ENCODE results near the gene PELI2. TPM values are rescaled to one million over a fixed set of nuclear protein-coding genes. Genes with fewer than 3 reads are reported as not detected.

Gene PELI2
- total RNA-seq, 3 donors from 2014 or later (not counting 1 experiment from before 2014, with no cell fraction given) = 16.4 to 25.0 (median 24.9) TPM

DNA sequence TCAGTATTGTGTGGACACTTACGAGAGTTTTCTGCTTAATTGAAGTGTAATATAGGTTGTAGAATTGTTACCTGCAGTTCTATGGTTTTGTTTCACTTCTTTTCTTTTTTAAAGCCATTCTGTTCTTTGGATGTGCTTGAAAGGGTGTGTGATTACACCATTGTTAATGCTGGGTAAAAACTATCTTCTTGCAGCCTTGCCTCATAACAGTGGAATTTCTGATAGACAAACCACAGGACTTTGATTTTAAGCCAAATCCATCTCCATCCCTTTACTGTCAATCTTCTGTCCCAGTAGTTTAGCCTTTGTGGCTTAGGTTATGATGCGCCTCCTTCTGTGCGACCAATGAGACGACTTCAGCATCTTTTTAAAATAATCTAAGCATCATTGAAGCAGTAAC lies 182.3 kb downstream of the PELI2 start:
- no peaks in the 10 kb centered on the region for H3K27me3 Mint-ChIP-seq (ENCODE audit: low read depth in 2 of 2)
- DNase-seq = no peak
- H3K9me3 Mint-ChIP-seq = no peaks in the 10 kb centered on the region
- no peak for ATAC-seq
- TF ChIP-seq CTCF (IDR thresholded peaks at IDR 0.05) = no peak
- no peak overlapping the region for H3K4me3 ChIP-seq (ENCODE audit: low read length)
- no peaks in the 10 kb centered on the region for H3K27me3 ChIP-seq (ENCODE audit: control insufficient read depth, insufficient read depth, low read length)
- H3K36me3 Mint-ChIP-seq = no peaks in the 10 kb centered on the region
- H3K4me1 Mint-ChIP-seq = peaks cover under 1 to 16% of the 10 kb centered on the region in 2 donors
- no peak overlapping the region for H3K4me3 Mint-ChIP-seq
- intact Hi-C loops (cut with micrococcal nuclease) = no loop called here
- H3K27ac Mint-ChIP-seq = no peak overlapping the region
- no peaks in the 10 kb centered on the region for H3K36me3 ChIP-seq (ENCODE audit: control insufficient read depth, insufficient read depth, low read length)
- no peaks in the 10 kb centered on the region for H3K4me1 ChIP-seq (ENCODE audit: control insufficient read depth, insufficient read depth, low read length)
- no peaks in the 10 kb centered on the region for H3K9me3 ChIP-seq (ENCODE audit: control insufficient read depth, insufficient read depth, low read length)
- no peak overlapping the region for H3K27ac ChIP-seq (ENCODE audit: low read length)
- WGBS (ENCODE audit: insufficient coverage) = 100% methylated on average over 4 of the region's 4 CpGs

DNA sequence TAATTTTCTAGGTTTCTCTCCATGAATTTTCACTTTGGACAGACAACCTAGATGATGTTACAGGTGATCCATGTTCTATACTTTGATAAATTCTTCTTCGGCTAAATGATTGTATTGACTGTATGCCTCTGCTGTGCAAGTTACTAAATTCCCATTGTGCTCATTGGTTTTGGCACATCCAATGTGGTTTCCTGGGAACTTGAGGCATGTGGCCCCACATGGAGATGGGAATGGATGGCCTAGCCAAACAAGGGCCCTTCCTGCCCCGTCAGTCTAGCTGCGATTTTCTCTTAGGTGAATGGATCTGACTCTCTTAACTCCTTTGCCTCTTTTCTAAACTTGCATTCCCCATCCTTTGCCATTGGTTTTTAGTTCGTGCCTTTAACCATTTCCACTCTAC lies 186.2 kb downstream of the PELI2 start:
- Histone ChIP-seq H3K36me3 (ENCODE audit: control insufficient read depth, insufficient read depth, low read length) (no peaks in the 10 kb centered on the region), H3K4me1 (ENCODE audit: control insufficient read depth, insufficient read depth, low read length) (no peaks in the 10 kb centered on the region), H3K27me3 (ENCODE audit: control insufficient read depth, insufficient read depth, low read length) (no peaks in the 10 kb centered on the region), H3K4me3 (ENCODE audit: low read length) (no peak overlapping the region), H3K27ac (ENCODE audit: low read length) (no peak overlapping the region), H3K9me3 (ENCODE audit: control insufficient read depth, insufficient read depth, low read length) (no peaks in the 10 kb centered on the region)
- Mint-ChIP-seq H3K36me3 (no peaks in the 10 kb centered on the region), H3K27me3 (ENCODE audit: low read depth in 2 of 2) (no peaks in the 10 kb centered on the region), H3K9me3 (no peaks in the 10 kb centered on the region), H3K4me3 (no peak overlapping the region), H3K27ac (no peak overlapping the region), H3K4me1 (no peaks in the 10 kb centered on the region)
- ATAC-seq = no peak
- no peak for TF ChIP-seq CTCF (IDR thresholded peaks at IDR 0.05)
- WGBS (ENCODE audit: insufficient coverage) = 96% methylated on average over 3 of the region's 4 CpGs
- intact Hi-C loops (cut with micrococcal nuclease) = no loop called here
- no peak for DNase-seq

DNA sequence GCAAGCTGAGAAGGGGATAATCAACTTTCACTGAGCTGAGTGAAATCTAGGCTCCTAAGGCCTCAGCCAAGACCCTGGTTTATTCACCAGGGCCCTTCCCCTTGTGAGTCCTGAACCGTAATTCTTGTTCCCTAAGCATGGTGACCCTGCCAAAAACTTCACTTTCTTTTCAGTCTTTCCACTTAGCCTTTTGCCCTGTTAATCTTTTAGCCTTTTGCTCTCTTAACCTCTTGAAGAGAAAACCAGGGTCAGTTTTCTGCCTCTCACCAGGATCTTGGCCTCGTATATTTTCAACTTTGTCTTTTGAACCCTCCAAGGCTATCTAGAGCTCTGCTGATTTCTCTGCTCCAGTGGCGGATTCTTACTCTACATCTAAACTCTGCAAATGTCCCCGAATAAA lies 191.0 kb downstream of the PELI2 start:
- ATAC-seq = no peak
- Mint-ChIP-seq H3K36me3 (no peaks in the 10 kb centered on the region), H3K4me3 (no peak overlapping the region), H3K27ac (no peak overlapping the region), H3K9me3 (no peaks in the 10 kb centered on the region), H3K4me1 (no peaks in the 10 kb centered on the region), H3K27me3 (ENCODE audit: low read depth in 2 of 2) (no peaks in the 10 kb centered on the region)
- TF ChIP-seq CTCF (IDR thresholded peaks at IDR 0.05) = no peak
- WGBS (ENCODE audit: insufficient coverage) = 92% methylated on average over 4 of the region's 4 CpGs
- Histone ChIP-seq H3K9me3 (ENCODE audit: control insufficient read depth, insufficient read depth, low read length) (no peaks in the 10 kb centered on the region), H3K4me3 (ENCODE audit: low read length) (no peak overlapping the region), H3K27me3 (ENCODE audit: control insufficient read depth, insufficient read depth, low read length) (no peaks in the 10 kb centered on the region), H3K27ac (ENCODE audit: low read length) (no peak overlapping the region), H3K4me1 (ENCODE audit: control insufficient read depth, insufficient read depth, low read length) (no peaks in the 10 kb centered on the region), H3K36me3 (ENCODE audit: control insufficient read depth, insufficient read depth, low read length) (no peaks in the 10 kb centered on the region)
- no peak for DNase-seq
- intact Hi-C loops (cut with micrococcal nuclease) = no loop called here

GRCh38 chr14:56310643-56311042 lies 192.4 kb downstream of the PELI2 start:
- Mint-ChIP-seq H3K27ac (no peak overlapping the region), H3K9me3 (no peaks in the 10 kb centered on the region), H3K27me3 (ENCODE audit: low read depth in 2 of 2) (no peaks in the 10 kb centered on the region), H3K36me3 (no peaks in the 10 kb centered on the region), H3K4me1 (no peaks in the 10 kb centered on the region), H3K4me3 (no peak overlapping the region)
- Histone ChIP-seq H3K36me3 (ENCODE audit: control insufficient read depth, insufficient read depth, low read length) (no peaks in the 10 kb centered on the region), H3K4me3 (ENCODE audit: low read length) (no peak overlapping the region), H3K27ac (ENCODE audit: low read length) (no peak overlapping the region), H3K27me3 (ENCODE audit: control insufficient read depth, insufficient read depth, low read length) (no peaks in the 10 kb centered on the region), H3K4me1 (ENCODE audit: control insufficient read depth, insufficient read depth, low read length) (no peaks in the 10 kb centered on the region), H3K9me3 (ENCODE audit: control insufficient read depth, insufficient read depth, low read length) (no peaks in the 10 kb centered on the region)
- no peak for TF ChIP-seq CTCF (IDR thresholded peaks at IDR 0.05)
- intact Hi-C loops (cut with micrococcal nuclease) = no loop called here
- 82% methylated on average over 10 of the region's 10 CpGs for WGBS (ENCODE audit: insufficient coverage)
- ATAC-seq = no peak
- no peak for DNase-seq
